A673 (cell line): Measurements from ENCODE around the gene ALX3.
"Not testable (repeated sequence)": the region's sequence is repeated elsewhere in the genome, so short reads cannot be mapped to it uniquely, and the experiment has no call there.

ENCODE experiments used
- CTCF ChIP-seq: fragments of 300-800, 200-600 bp; sonication (generic); conservative IDR thresholded peaks from 2 replicates; pipeline ENCODE4 v1.5.1; 2017; ENCODE audit warnings: low read depth, mild to moderate bottlenecking, antibody characterized with exemption, low read length, moderate library complexity, mixed read lengths
- EZH2 ChIP-seq: fragments of 200-600 bp; sonication (generic); IDR thresholded peaks from 2 replicates; pipeline ENCODE4 v1.6.1; 2017; ENCODE audit warnings: borderline replicate concordance, low read depth, mild to moderate bottlenecking, mixed read lengths, antibody characterized with exemption, low read length; ENCODE audit not compliant: poor library complexity, severe bottlenecking

DNA sequence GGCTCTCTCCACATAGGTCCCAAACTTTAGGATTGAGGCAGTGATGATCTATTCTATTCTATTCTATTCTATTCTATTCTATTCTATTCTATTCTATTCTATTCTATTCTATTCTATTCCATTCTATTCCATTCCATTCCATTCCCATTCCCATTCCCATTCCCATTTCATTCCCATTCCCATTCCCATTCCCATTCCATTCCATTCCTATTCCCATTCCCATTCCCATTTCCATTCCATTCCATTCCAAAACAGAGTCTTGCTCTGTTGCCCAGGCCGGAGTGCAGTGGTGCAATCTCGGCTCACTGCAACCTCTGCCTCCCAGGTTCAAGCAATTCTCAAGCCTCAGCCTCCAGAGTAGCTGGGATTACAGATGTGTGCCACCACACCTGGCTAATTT is 9.5 kb upstream of the ALX3 start:
- not testable (repeated sequence) for TF ChIP-seq CTCF, EZH2
